Choroid plexus epithelial cell (primary cell): ENCODE measurements around the gene RPS6KA6.

Experiments
- DNase-seq: peaks from one replicate; pipeline ENCODE4 v3.0.0-alpha.2; 2010; ENCODE audit warnings: low read depth
- H3K4me3 ChIP-seq: 2 replicates; pipeline ENCODE4 v1.5.1; 2011; ENCODE audit warnings: low read depth, mild to moderate bottlenecking, control low read depth, low read length, moderate library complexity
- CTCF ChIP-seq: conservative IDR thresholded peaks from 2 replicates; pipeline ENCODE4 v1.5.1; 2011; ENCODE audit warnings: low read depth, mild to moderate bottlenecking, control low read depth, inconsistent platforms, low read length, moderate library complexity

RPS6KA6 gene

GRCh38 chrX:84187533-84188319 is at the start of gene RPS6KA6:
TSS of gene RPS6KA6 (minus strand) at chrX:84188199. CDS start at chrX:84187899, 300 bp downstream.
- H3K4me3 ChIP-seq, result peak within 1 kb of the TSS; percentile 62
- peak; percentile 7 for DNase-seq
- no peak for TF ChIP-seq CTCF

- DNase-seq, result no peak
- H3K4me3 ChIP-seq, result no peak overlapping the region
Observed at GRCh38 chrX:84224741-84225140, 36.7 kb upstream of the RPS6KA6 start.

GRCh38 chrX:84223261-84223660 is 35.3 kb upstream of the RPS6KA6 start:
- no peak for DNase-seq
- no peak for TF ChIP-seq CTCF
- H3K4me3 ChIP-seq, result no peak overlapping the region

More at GRCh38 chrX:84224741-84225140, 36.7 kb upstream of the RPS6KA6 start:
- TF ChIP-seq CTCF, result no peak

- TF ChIP-seq CTCF, result no peak
- H3K4me3 ChIP-seq, result no peak overlapping the region
- DNase-seq, result no peak
Observed at GRCh38 chrX:84221181-84221580, 33.2 kb upstream of the RPS6KA6 start.

GRCh38 chrX:84219551-84219950 is 31.6 kb upstream of the RPS6KA6 start:
- no peak overlapping the region for H3K4me3 ChIP-seq
- TF ChIP-seq CTCF, result no peak
- no peak for DNase-seq

GRCh38 chrX:84218726-84219125 is 30.7 kb upstream of the RPS6KA6 start:
- H3K4me3 ChIP-seq, result no peak overlapping the region
- no peak for DNase-seq
- TF ChIP-seq CTCF, result no peak

- no peak for TF ChIP-seq CTCF
- H3K4me3 ChIP-seq, result no peak overlapping the region
- DNase-seq, result no peak
Observed at GRCh38 chrX:84216881-84217280, 28.9 kb upstream of the RPS6KA6 start.
